ENCODE results near the gene PRSS50. TPM values are rescaled to one million over a fixed set of nuclear protein-coding genes. Genes with fewer than 3 reads are reported as not detected.

Gene PRSS50
- total RNA-seq, 2 donors from 2014 or later = 1.2 to 4.4 TPM

DNA sequence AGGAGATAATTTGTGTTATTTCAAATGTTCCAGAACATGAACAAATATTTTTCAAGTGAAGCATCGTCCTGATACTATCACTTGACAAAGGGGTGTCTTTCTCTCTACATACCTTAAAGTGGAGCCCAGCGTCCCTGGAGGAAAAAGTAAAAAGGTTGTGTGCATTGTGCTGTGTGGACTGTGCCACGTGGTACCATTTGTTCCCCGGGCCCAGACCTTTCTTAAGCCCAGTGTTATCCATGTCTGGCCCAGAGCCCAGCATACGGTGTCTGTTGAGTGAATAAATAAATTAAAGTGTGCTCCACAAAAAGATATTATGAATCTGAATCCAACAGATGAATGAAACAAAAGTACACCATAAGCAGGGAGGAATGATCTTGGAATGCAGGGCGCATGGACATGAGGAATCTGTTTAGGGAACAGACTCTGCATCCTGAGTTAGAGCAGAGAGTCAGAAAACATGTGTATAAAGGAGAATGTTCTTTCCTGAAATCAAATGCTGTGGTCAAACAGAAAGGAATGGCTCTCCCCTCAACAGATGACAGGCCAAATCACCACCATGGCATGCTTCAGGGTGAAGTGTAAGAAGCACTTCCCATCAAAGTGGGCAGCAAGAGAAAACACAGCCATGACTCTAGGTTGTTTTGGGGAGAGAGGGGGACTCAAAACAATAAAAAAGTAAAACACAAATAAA is 8.1 kb upstream of the PRSS50 start:
- Mint-ChIP-seq H3K36me3 (ENCODE audit: low read depth) (no peaks in the 10 kb centered on the region), H3K4me3 (no peak overlapping the region), H3K27ac (no peak overlapping the region), H3K4me1 (peaks cover 5% of the 10 kb centered on the region), H3K9me3 (peaks cover 4% of the 10 kb centered on the region), H3K27me3 (ENCODE audit: insufficient read depth) (peaks cover 2% of the 10 kb centered on the region)
- DNase-seq = peak; percentile 24
- TF ChIP-seq, protein P1, sequence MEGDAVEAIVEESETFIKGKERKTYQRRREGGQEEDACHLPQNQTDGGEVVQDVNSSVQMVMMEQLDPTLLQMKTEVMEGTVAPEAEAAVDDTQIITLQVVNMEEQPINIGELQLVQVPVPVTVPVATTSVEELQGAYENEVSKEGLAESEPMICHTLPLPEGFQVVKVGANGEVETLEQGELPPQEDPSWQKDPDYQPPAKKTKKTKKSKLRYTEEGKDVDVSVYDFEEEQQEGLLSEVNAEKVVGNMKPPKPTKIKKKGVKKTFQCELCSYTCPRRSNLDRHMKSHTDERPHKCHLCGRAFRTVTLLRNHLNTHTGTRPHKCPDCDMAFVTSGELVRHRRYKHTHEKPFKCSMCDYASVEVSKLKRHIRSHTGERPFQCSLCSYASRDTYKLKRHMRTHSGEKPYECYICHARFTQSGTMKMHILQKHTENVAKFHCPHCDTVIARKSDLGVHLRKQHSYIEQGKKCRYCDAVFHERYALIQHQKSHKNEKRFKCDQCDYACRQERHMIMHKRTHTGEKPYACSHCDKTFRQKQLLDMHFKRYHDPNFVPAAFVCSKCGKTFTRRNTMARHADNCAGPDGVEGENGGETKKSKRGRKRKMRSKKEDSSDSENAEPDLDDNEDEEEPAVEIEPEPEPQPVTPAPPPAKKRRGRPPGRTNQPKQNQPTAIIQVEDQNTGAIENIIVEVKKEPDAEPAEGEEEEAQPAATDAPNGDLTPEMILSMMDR (conservative IDR thresholded peaks at IDR 0.05) = no peak
- Histone ChIP-seq H3K27me3 (ENCODE audit: control insufficient read depth, insufficient read depth, low read length, poor library complexity, severe bottlenecking) (no peaks in the 10 kb centered on the region), H3K9ac (ENCODE audit: extremely low read depth, low read length, poor library complexity, severe bottlenecking) (no peak overlapping the region), H3K27ac (ENCODE audit: low read depth, low read length) (no peak overlapping the region), H3K4me1 (ENCODE audit: control insufficient read depth, insufficient read depth, low read length) (no peaks in the 10 kb centered on the region), H3K4me3 (ENCODE audit: low read length) (no peak overlapping the region), H3K9me3 (ENCODE audit: control insufficient read depth, low read length) (no peaks in the 10 kb centered on the region), H3K36me3 (ENCODE audit: control insufficient read depth, insufficient read depth, low read length) (no peaks in the 10 kb centered on the region)
- WGBS, 2 experiments (ENCODE audit: insufficient coverage in 1 of 2, insufficient read length in 1 of 2) = 90 to 100% methylated on average over 2 to 6 of the region's 6 CpGs

DNA sequence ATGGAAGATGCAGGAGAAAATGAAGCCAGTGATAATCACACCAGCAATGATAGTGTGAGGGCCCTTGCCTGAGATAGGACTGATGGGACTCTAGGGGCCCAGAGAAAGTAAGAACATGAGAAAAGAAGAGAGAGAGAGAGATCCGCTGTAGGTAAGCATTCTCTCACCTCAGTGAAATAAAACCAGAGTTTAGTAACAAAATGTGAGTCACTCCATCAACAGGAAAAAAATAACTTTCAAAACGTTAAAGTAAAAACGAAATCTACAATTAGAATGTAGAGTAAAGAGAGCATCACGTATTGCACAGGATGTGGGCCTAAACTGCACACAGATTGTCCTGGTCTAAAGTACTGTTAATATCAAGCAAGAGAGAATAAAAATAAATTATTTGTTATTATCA is 6.8 kb upstream of the PRSS50 start:
- Mint-ChIP-seq H3K9me3 (peaks cover 4% of the 10 kb centered on the region), H3K4me3 (no peak overlapping the region), H3K36me3 (ENCODE audit: low read depth) (no peaks in the 10 kb centered on the region), H3K27me3 (ENCODE audit: insufficient read depth) (peaks cover 2% of the 10 kb centered on the region), H3K4me1 (peaks cover 5% of the 10 kb centered on the region), H3K27ac (no peak overlapping the region)
- no peaks in the 10 kb centered on the region for H3K9me3 ChIP-seq (ENCODE audit: control insufficient read depth, low read length)
- no peaks in the 10 kb centered on the region for H3K27me3 ChIP-seq (ENCODE audit: control insufficient read depth, insufficient read depth, low read length, poor library complexity, severe bottlenecking)
- DNase-seq = no peak
- H3K4me1 ChIP-seq (ENCODE audit: control insufficient read depth, insufficient read depth, low read length) = no peaks in the 10 kb centered on the region
- TF ChIP-seq, protein P1 (conservative IDR thresholded peaks at IDR 0.05) = no peak
- no peak overlapping the region for H3K9ac ChIP-seq (ENCODE audit: extremely low read depth, low read length, poor library complexity, severe bottlenecking)
- WGBS, 2 experiments (ENCODE audit: insufficient coverage in 1 of 2, insufficient read length in 1 of 2) = 89 to 100% methylated on average over 4 of the region's 4 CpGs
- H3K36me3 ChIP-seq (ENCODE audit: control insufficient read depth, insufficient read depth, low read length) = no peaks in the 10 kb centered on the region
- H3K4me3 ChIP-seq (ENCODE audit: low read length) = no peak overlapping the region
- no peak overlapping the region for H3K27ac ChIP-seq (ENCODE audit: low read depth, low read length)

DNA sequence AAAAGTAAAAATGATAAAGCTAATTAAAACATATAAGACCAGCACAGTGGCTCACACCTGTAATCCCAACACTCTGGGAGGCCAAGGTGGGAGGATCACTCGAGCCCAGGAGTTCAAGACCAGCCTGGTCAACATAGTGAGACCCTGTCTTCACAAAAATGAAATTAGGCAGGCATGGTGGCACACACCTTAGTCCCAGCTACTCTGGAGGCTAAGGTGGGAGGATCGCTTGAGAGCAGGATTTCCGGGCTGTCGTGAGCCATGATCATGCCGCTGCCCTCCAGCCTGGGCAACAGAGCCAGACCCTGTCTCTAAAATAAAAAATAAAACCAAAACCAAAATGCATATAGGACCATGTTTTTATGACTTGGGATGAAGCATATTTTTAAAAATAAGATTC is 4.8 kb upstream of the PRSS50 start:
- H3K36me3 Mint-ChIP-seq (ENCODE audit: low read depth) = no peaks in the 10 kb centered on the region
- H3K9ac ChIP-seq (ENCODE audit: extremely low read depth, low read length, poor library complexity, severe bottlenecking) = no peak overlapping the region
- H3K9me3 Mint-ChIP-seq = peaks cover 4% of the 10 kb centered on the region
- H3K4me1 ChIP-seq (ENCODE audit: control insufficient read depth, insufficient read depth, low read length) = no peaks in the 10 kb centered on the region
- 80 to 93% methylated on average over 1 to 5 of the region's 5 CpGs for WGBS, 2 experiments (ENCODE audit: insufficient coverage in 1 of 2, insufficient read length in 1 of 2)
- peaks cover 2% of the 10 kb centered on the region for H3K27me3 Mint-ChIP-seq (ENCODE audit: insufficient read depth)
- H3K27ac Mint-ChIP-seq = no peak overlapping the region
- peaks cover 5% of the 10 kb centered on the region for H3K4me1 Mint-ChIP-seq
- TF ChIP-seq, protein P1 (conservative IDR thresholded peaks at IDR 0.05) = no peak
- no peak for DNase-seq
- H3K4me3 ChIP-seq (ENCODE audit: low read length) = no peak overlapping the region
- no peak overlapping the region for H3K4me3 Mint-ChIP-seq
- H3K9me3 ChIP-seq (ENCODE audit: control insufficient read depth, low read length) = no peaks in the 10 kb centered on the region
- no peaks in the 10 kb centered on the region for H3K27me3 ChIP-seq (ENCODE audit: control insufficient read depth, insufficient read depth, low read length, poor library complexity, severe bottlenecking)
- H3K36me3 ChIP-seq (ENCODE audit: control insufficient read depth, insufficient read depth, low read length) = no peaks in the 10 kb centered on the region
- H3K27ac ChIP-seq (ENCODE audit: low read depth, low read length) = no peak overlapping the region

Measured in endodermal cell (in vitro differentiated cells).